NT2/D1 (cell line): ENCODE measurements around the gene CDH24.

ENCODE experiments used
- SUZ12 ChIP-seq: IDR thresholded peaks from 2 replicates; pipeline ENCODE4 v1.6.1; 2011; ENCODE audit not compliant: insufficient read length, insufficient read depth; ENCODE audit errors: extremely low read depth
- YY1 ChIP-seq: IDR thresholded peaks from 2 replicates; pipeline ENCODE4 v1.6.1; 2011; ENCODE audit not compliant: insufficient read length, insufficient read depth
- ZNF274 ChIP-seq: IDR thresholded peaks from 2 replicates; pipeline ENCODE4 v1.6.1; 2011; ENCODE audit warnings: mild to moderate bottlenecking, low read depth, low read length

DNA sequence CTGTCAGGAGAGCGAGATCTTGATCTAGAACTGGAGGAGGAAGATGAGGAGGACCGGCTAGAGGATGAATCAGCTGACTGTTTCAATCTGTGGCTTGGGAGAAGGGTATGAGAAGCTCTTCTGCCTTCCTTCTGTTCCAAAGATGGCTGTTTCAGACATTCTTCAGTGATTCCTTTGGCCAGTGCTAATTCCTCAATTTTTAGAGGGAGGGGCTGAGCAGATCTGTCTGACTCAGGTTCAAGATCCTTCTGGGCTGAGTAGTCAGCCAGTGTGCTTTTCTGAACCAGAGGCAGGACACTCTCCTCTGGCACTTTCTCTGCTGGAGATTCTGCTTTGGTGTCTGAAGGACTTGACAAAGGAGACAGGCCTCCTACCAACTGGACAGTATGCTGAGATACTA lies 22.4 kb upstream of the CDH24 start:
- TF ChIP-seq SUZ12, result no peak
- no peak for TF ChIP-seq ZNF274
- no peak for TF ChIP-seq YY1
